Measurements from ENCODE around the gene SRF.
"Not testable (repeated sequence)": the region's sequence is repeated elsewhere in the genome, so short reads cannot be mapped to it uniquely, and the experiment has no call there.

- TF ChIP-seq CTCF (conservative IDR thresholded peaks at IDR 0.05); EZH2 (IDR thresholded peaks at IDR 0.05; ENCODE audit: low read depth): not testable (repeated sequence)
Measured at GRCh38 chr6:43139973-43140372, 31.1 kb upstream of the SRF start.
